Neural progenitor cell (in vitro differentiated cells): ENCODE measurements around the gene TMIGD3.

ENCODE experiments used
- CTCF ChIP-seq: fragments of 200-600 bp; sonication (generic); IDR thresholded peaks from 2 replicates; pipeline ENCODE4 v1.5.1; 2017; ENCODE audit warnings: antibody characterized with exemption, mild to moderate bottlenecking
- EZH2 ChIP-seq: fragments of 200-600 bp; sonication (generic); IDR thresholded peaks from 2 replicates; pipeline ENCODE4 v1.6.1; 2017; ENCODE audit warnings: antibody characterized with exemption, mild to moderate bottlenecking, moderate library complexity

DNA sequence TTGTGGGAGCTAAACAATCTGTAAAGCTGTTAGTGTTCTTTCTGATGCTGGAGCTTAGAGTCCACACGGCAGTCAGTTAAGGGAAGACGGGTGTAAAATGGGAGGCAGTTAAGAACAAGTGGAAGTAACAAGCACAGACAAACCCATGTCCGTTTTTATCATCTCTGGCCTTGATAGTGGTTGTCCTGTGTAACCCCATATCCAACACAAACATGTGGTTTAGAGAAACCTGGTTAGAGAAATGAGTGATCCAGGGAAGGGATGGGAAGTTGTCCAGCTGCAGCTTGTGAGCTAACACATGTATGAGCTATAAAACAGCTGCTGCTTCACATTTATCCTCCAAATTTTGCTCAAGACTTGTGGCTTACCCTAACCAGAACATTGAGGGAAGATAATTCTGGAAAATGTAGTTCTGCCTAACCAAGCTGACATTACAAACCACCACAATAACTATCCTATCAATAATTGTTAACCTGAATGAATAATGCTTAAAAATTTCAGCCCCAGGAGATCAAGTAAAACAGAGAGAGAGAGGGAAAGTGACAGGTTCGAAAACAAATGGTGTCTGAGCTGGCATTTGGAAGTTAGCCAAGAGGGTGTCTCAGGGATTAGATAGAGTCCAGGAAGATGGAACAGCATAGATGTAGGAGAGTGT lies 40.3 kb downstream of the TMIGD3 start:
- TF ChIP-seq CTCF (no peak), EZH2 (no peak)
